ENCODE data around the gene CDC37L1.
A peak's percentile ranks its signal among the peaks of the same experiment; 100 is the strongest.
"Not testable (repeated sequence)": the region's sequence is repeated elsewhere in the genome, so short reads cannot be mapped to it uniquely, and the experiment has no call there.

CDC37L1 gene

DNA sequence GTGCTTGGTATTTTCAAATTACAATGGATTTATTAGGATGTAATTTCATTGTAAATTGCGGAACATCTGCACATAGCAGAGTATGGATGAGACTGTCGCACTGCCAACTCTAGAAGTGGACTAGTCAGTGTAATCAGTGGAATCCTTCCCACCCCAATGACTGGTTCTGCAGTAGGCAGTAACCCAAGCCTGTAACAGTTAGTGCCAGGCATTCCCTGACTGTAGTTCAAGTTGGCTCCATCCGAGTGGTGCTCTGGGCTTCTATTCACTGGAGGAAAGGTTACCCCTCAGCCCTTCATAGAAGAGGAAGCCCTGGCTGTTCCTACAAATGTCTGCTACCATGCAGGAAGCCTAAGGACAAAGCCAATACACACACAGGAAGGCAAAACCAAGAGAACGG lies 38.4 kb downstream of the CDC37L1 start:
- DNase-seq: no peak

GRCh38 chr9:4718911-4719310 lies 39.5 kb downstream of the CDC37L1 start:
- no peak for DNase-seq

GRCh38 chr9:4721736-4722135 lies 42.4 kb downstream of the CDC37L1 start:
- DNase-seq: no peak

- no peak for DNase-seq
These were observed 46.5 kb downstream of the CDC37L1 start for GRCh38 chr9:4725706-4726442.

DNA sequence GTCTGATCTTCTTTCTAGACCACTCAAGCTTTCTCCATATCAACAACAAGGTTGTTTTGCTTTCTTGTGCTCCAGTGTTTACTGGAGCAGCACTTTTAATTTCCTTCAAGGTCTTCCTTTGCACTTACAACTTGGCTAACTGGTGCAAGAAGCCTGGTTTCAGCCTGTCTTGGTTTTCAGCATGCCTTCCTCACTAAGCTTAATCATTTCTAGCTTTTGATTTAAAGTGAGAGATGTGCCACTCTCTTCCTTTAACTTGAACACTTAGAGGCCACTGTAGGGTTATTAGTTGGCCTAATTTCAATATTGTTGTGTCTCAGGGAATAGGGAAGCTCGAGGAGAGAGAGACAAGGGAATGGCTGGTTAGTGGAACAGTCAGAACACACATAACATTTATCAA lies 48.2 kb downstream of the CDC37L1 start:
- DNase-seq: no peak

DNA sequence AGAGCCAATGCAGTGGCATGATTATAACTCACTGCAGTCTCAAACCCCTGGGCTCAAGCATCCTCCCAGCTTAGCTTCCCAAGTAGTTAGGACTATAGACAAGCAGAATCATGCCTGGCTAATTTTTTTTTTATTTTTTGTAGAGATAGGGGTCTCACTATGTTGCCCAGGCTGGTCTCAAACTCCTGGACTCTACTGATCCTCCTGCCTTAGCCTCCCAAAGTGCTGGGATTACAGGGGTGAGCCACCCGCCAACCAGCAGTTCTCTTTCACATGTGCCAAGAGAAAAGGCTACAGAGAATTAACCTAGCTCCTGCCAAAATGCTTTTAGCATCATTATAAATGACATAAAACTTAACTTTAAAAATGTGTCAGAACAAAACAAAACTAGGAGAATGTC lies 53.5 kb downstream of the CDC37L1 start:
- DNase-seq: no peak

- no peak for DNase-seq
These were observed 54.8 kb downstream of the CDC37L1 start for GRCh38 chr9:4734150-4734549.

- DNase-seq: no peak
These were observed 59.7 kb downstream of the CDC37L1 start for GRCh38 chr9:4738866-4739586.

DNA sequence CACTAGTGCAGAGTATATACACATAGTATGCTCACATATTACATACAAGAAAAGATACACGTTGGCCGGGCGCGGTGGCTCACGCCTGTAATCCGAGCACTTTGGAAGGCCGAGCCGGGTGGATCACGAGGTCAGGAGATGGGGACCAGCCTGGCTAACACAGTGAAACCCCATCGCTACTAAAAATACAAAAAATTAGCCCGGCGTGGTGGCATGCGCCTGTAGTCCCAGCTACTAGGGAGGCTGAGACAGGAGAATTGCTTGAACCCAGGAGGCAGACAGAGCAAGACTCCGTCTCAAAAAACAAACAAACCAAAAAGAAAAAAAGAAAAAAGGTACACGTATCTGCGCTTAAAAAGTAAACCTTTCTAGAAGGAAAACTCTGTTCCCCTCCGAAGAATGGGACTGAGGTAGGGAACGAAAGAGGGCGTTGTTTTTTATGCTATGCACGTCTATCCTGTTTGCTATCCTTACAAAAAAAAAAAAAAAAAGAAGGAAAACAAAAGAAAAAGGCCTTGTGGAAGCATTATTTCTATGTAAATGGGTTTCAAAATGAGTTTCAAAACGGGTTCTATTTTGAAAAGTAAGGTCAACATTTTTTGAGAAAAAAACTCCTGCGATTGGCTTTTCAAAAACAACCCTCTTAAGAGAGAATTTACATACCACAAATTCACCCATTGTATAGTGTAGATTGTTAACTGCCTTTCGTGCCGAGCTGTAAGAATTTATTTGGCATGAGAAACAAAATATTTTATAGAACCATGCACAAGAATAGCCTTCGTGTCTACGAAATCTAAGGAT lies 60.4 kb downstream of the CDC37L1 start:
- no peak for DNase-seq

GRCh38 chr9:4740388-4740637 lies 60.9 kb downstream of the CDC37L1 start:
- no peak for DNase-seq

- peak; percentile 83 for DNase-seq
These were observed 61.4 kb downstream of the CDC37L1 start, which contains the start of gene AK3 for GRCh38 chr9:4740638-4741364. Gene AK3, minus strand, starts transcription at chr9:4741202. Its CDS starts 115 bp downstream, at chr9:4741087.

GRCh38 chr9:4741365-4742089 lies 62.2 kb downstream of the CDC37L1 start:
- DNase-seq: no peak

GRCh38 chr9:4742246-4742645 lies 62.9 kb downstream of the CDC37L1 start:
- no peak for DNase-seq

DNA sequence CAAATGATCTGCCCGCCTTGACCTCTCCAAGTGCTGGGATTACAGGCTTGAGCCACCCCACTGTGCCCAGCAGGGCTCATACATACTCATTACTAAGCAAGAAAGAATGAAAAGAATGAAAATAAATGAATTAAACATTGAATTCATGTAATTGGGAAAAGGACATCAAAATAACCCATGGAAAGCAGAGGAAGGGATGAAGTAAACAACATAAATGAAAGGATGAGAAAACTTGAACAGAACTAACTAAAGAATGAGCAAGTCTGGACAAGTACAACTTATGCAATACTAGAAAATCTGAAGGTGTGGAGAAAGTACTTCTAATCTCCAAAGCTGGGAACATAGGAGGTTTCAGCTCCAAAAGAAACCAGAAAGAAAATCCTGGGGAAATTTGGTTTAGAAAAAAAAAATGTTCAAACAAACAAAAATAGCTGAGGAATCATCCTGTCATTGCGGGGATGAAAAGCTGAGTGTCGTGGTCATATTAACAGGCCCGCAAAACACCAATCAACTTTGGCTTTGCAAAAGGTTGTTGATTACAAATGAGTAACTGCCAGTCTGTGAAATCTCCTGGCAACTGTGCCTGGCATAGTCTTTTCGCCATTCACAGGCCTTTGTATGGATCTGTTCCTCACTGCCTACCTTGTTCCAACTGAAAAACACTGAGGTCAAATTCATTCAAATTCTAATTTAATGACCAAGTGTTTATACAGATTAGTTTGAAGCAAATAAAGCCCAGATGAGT lies 63.9 kb downstream of the CDC37L1 start:
- DNase-seq: no peak

- no peak for DNase-seq
These were observed 67.1 kb downstream of the CDC37L1 start for GRCh38 chr9:4746278-4747030.

DNA sequence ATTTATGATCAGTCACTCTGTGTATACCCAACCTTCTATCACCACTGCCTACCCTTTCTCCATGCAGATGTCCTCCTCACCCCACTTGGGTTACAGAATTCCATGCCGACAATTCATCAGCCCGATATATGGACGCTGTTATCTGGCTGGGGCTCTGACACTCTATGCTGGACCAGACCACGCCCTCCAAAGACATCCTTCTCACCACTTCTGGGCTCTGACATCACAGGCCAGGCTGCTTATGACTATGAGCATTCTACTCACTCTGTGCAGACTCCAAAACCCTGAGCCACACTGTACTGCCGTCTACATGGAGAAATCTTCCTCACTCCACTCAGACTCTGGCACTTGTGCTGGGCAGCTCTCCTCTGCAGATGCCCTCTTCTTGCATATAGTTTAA lies 69.2 kb downstream of the CDC37L1 start:
- DNase-seq: no peak

DNA sequence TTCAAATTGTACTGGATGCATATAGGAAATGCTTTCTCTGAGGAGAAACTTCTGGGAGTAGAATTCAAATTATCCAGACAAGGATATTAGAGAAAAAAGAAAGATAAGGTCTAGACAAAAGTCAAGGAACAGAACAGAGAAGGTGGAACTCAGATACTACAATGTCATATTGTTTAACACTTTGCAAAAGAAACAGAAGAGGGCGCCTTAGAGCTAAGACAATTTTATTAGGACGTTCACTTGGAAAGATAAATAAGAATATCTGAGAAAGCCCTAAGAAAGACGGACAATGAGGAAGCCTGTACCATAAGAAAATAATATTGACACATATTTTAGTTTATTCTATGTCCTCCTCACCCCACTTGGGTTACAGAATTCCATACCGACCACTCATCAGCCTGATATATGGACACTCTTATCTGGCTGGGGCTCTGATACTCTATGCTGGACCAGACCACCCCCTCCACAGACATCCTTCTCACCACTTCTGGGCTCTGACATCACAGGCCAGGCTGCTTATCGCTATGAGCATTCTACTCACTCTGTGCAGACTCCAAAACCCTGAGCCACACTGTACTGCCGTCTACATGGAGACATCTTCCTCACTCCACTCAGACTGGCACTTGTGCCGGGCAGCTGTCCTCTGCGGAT lies 70.8 kb downstream of the CDC37L1 start:
- no peak for DNase-seq

DNA sequence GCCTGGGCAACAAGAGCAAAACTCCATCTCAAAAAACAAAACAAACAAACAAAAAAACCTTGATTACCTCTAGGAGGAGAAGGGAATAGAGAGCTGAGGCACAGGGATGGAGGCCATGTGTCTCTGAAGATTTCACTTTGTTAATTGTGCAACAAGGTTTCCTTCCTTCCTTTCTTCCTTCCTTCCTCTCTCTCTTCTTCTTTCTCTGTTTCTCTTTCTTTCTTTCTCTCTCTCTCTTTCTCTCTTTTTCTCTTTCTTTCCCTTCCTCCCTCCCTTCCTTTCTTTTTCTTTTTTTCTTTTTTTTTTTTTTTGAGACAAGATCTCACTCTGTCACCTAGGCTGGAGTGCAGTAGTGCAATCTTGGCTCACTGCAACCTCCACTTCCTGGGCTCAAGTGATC lies 75.2 kb downstream of the CDC37L1 start:
- DNase-seq: not testable (repeated sequence)

GRCh38 chr9:4755026-4755609 lies 75.7 kb downstream of the CDC37L1 start:
- no peak for DNase-seq

GRCh38 chr9:4756420-4756819 lies 77.1 kb downstream of the CDC37L1 start:
- DNase-seq: no peak

Data from stimulated activated CD4-positive, alpha-beta T cell treated with anti-CD3 and anti-CD28 coated beads, Interleukin-1b, Interleukin-23, amount 100 ng/mL, for 48 hours (primary cell).